HepG2 (cell line): ENCODE results near the gene AMZ1. TPM values are rescaled to one million over a fixed set of nuclear protein-coding genes. Genes with fewer than 3 reads are reported as not detected.

ENCODE experiments used
- AGO1 ChIP-seq: fragments of 200-400 bp; formaldehyde crosslinking; IDR thresholded peaks from 2 replicates; pipeline ENCODE4 v1.6.1; 2017; ENCODE audit warnings: mild to moderate bottlenecking, low read depth, low read length, moderate library complexity; ENCODE audit not compliant: poor library complexity, severe bottlenecking
- AGO2 ChIP-seq: fragments of 200-400 bp; formaldehyde crosslinking; optimal IDR thresholded peaks from 2 replicates; pipeline ENCODE3; 2017; ENCODE audit warnings: mild to moderate bottlenecking, low read depth, low read length, moderate library complexity
- HNRNPLL ChIP-seq: fragments of 200-400 bp; formaldehyde crosslinking; IDR thresholded peaks from 2 replicates; pipeline ENCODE4 v1.6.1; 2017; ENCODE audit warnings: mild to moderate bottlenecking, low read depth, low read length; ENCODE audit not compliant: poor library complexity, severe bottlenecking
- HOMEZ ChIP-seq: IDR thresholded peaks from 2 replicates; pipeline ENCODE4 v1.6.1; 2016; ENCODE audit warnings: low read depth
- KLF16 ChIP-seq, 2 experiments: sonication (generic) in 1 of 2; formaldehyde crosslinking in 1 of 2; IDR thresholded peaks; 2 replicates each; pipeline versions ENCODE4 v1.6.1 to v1.8.0; 2016 to 2023; ENCODE audit warnings: missing genetic modification reagents in 2 of 2, missing compliant biosample characterization in 1 of 2
- ONECUT2 ChIP-seq: sonication (generic); formaldehyde crosslinking; IDR thresholded peaks from 2 replicates; pipeline ENCODE4 v1.4.0; 2020; ENCODE audit warnings: missing genetic modification reagents
- PAF1 ChIP-seq: IDR thresholded peaks from 2 replicates; pipeline ENCODE4 v1.6.1; 2016; ENCODE audit warnings: missing genetic modification reagents, missing compliant biosample characterization
- PBX2 ChIP-seq: IDR thresholded peaks from 2 replicates; pipeline ENCODE4 v1.6.1; 2016; ENCODE audit warnings: control low read depth
- PCBP1 ChIP-seq: fragments of 200-400 bp; formaldehyde crosslinking; IDR thresholded peaks from 2 replicates; pipeline ENCODE4 v1.6.1; 2017; ENCODE audit warnings: mild to moderate bottlenecking, low read depth, low read length, borderline replicate concordance
- RBM22 ChIP-seq: fragments of 200-400 bp; formaldehyde crosslinking; optimal IDR thresholded peaks from 2 replicates; pipeline ENCODE3; 2017; ENCODE audit warnings: mild to moderate bottlenecking, low read length, moderate library complexity
- SP1 ChIP-seq, 2 experiments: fragments of 450-650 bp in 1 of 2; sonication (generic) in 1 of 2; formaldehyde crosslinking in 1 of 2; IDR thresholded peaks; 2 replicates each; pipeline versions ENCODE4 v1.4.0 to v1.6.1; 2016 to 2020; ENCODE audit warnings: missing genetic modification reagents in 1 of 2
- ZFP37 ChIP-seq: sonication (generic); formaldehyde crosslinking; IDR thresholded peaks from 2 replicates; pipeline ENCODE4 v1.4.0; 2020; ENCODE audit warnings: missing genetic modification reagents, borderline replicate concordance
- ZNF407 ChIP-seq: sonication (generic); formaldehyde crosslinking; IDR thresholded peaks from one replicate; pipeline ENCODE4 v1.5.1; 2020; ENCODE audit warnings: mild to moderate bottlenecking, missing genetic modification reagents; ENCODE audit errors: not compliant biosample characterization
- ZNF670 ChIP-seq: sonication (generic); formaldehyde crosslinking; IDR thresholded peaks from 2 replicates; pipeline ENCODE4 v1.8.0; 2022; ENCODE audit warnings: mild to moderate bottlenecking, missing genetic modification reagents, borderline replicate concordance
- ZNF724P ChIP-seq: sonication (generic); formaldehyde crosslinking; IDR thresholded peaks from 2 replicates; pipeline ENCODE4 v1.8.0; 2022; ENCODE audit warnings: missing genetic modification reagents, borderline replicate concordance
- ZNF790 ChIP-seq: sonication (generic); formaldehyde crosslinking; IDR thresholded peaks from 2 replicates; pipeline ENCODE4 v1.8.0; 2022; ENCODE audit warnings: missing genetic modification reagents, mild to moderate bottlenecking, borderline replicate concordance
- polyA plus RNA-seq, 8 experiments: library from polyadenylated mRNA; depleted of rRNA in 3 of 8; stranded (reverse) in 7 of 8; unstranded in 1 of 8; fragments of >200 nt; fragmentation: Illumina TruSeq in 4 of 8; extraction: Trizol in 4 of 8; gene quantifications; 2 replicates each; pipeline versions ENCODE4 v1.2.1 to v1.2.3, GENCODE V29; 2011 to 2016; ENCODE audit warnings: low read depth in 4 of 8, missing spikeins in 1 of 8, mixed read lengths in 1 of 8; ENCODE audit not compliant: insufficient read depth in 1 of 8
- total RNA-seq, 5 experiments: library from RNA; depleted of rRNA; stranded (reverse); fragments of >200 nt; fragmentation: Illumina TruSeq; extraction: Trizol; gene quantifications; 2 replicates each; pipeline ENCODE4 v1.2.3, GENCODE V29; 2016; ENCODE audit warnings: low read depth in 1 of 5
- TF ChIP-seq, protein P1 (sequence below): sonication (generic); formaldehyde crosslinking; IDR thresholded peaks from 2 replicates; pipeline ENCODE4 v1.5.1; 2020; ENCODE audit warnings: missing genetic modification reagents, mild to moderate bottlenecking, borderline replicate concordance

AMZ1 gene
- total and polyA plus RNA-seq, 2 of the 13 experiments (the other 11 are each of a cell fraction or from before 2014, with no cell fraction given): 0.03 TPM; not detected in 1

DNA sequence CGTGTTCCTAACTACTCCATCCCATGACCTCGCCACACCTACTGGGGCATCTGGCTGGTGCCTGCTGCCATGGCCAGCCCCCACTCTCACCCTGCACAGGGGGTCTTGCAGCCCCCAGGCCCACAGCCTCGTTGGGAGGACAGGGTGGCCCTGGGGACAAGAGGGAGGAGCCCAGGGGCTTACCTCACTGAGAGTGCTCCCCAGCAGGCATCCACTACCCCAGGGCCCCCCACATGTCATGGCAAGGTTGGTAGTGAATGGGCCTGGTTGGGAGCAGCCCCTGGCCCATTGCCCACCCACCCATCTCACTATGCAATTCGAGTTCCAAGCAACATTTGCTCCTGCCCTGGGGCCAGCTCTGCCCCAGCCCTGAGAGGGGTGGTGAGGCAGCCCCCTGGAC, 24.0 kb upstream of the AMZ1 start (continued):
- TF ChIP-seq, protein P1, sequence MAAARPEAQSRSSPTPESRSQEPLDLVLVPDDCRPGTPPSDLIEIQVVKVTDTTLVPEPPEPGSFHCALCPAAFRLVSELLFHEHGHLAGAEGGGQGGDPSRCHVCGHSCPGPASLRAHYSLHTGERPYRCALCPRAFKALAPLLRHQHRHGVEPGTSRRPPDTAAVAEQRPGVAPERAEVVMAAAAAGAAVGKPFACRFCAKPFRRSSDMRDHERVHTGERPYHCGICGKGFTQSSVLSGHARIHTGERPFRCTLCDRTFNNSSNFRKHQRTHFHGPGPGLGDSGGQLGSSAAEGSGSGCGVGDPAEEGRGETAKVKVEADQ (CRISPR knock-in tag): no peak
- TF ChIP-seq KLF16 (CRISPR knock-in tag; IDR thresholded peaks at IDR 0.05) (no peak), AGO1 (peak; percentile 83), AGO2 (peak; percentile 78), ZFP37 (CRISPR knock-in tag) (no peak), ZNF407 (CRISPR knock-in tag) (no peak), ONECUT2 (CRISPR knock-in tag) (no peak), PCBP1 (no peak), SP1 (IDR thresholded peaks at IDR 0.05) (no peak), SP1 (CRISPR knock-in tag; IDR thresholded peaks at IDR 0.05) (0 out of 2 replicates have a peak, but pooled peaks have one; percentile 10), ZNF670 (CRISPR knock-in tag) (no peak), ZNF724P (CRISPR knock-in tag) (0 out of 2 replicates have a peak, but pooled peaks have one; percentile 35), ZNF790 (no peak), PBX2 (no peak), HOMEZ (no peak), HNRNPLL (peak; percentile 14), RBM22 (peak; percentile 75), PAF1 (CRISPR knock-in tag) (peak; percentile 33; the same call in 1 of the 2 replicates)
